Suprapubic skin (tissue), 4 donors: Measurements from ENCODE around the gene EXOC1. TPM values are rescaled to one million over a fixed set of nuclear protein-coding genes. Genes with fewer than 3 reads are reported as not detected.

Experiments used
- DNase-seq, 2 donors: peaks; one replicate each; pipeline ENCODE4 v3.0.0-alpha.2; 2019; ENCODE audit warnings: low spot score in 2 of 2
- H3K27ac ChIP-seq: fragments of 200-600 bp; sonication (generic); one replicate; pipeline ENCODE4 v1.5.1; 2019
- H3K27me3 ChIP-seq: fragments of 200-600 bp; sonication (generic); one replicate; pipeline ENCODE4 v1.5.1; 2019
- H3K36me3 ChIP-seq: fragments of 200-600 bp; sonication (generic); one replicate; pipeline ENCODE4 v1.5.1; 2019
- H3K4me1 ChIP-seq: fragments of 200-600 bp; sonication (generic); one replicate; pipeline ENCODE4 v1.5.1; 2019
- H3K4me3 ChIP-seq: fragments of 200-600 bp; sonication (generic); one replicate; pipeline ENCODE4 v1.5.1; 2019; ENCODE audit warnings: mild to moderate bottlenecking
- H3K9me3 ChIP-seq: fragments of 200-600 bp; sonication (generic); one replicate; pipeline ENCODE4 v1.5.1; 2019
- CTCF ChIP-seq, 2 donors: fragments of 200-600 bp in 1 of 2; fragments of 450-650 bp in 1 of 2; sonication (generic) in 1 of 2; IDR thresholded peaks; one replicate each; pipeline ENCODE4 v1.5.1; 2016 to 2019; ENCODE audit warnings: antibody characterized with exemption in 2 of 2, mild to moderate bottlenecking in 1 of 2, moderate library complexity in 1 of 2
- EP300 ChIP-seq: sonication (generic); formaldehyde crosslinking; IDR thresholded peaks from one replicate; pipeline ENCODE4 v1.6.1; 2017; ENCODE audit warnings: antibody characterized with exemption
- POLR2A ChIP-seq, 2 donors: fragments of 450-650 bp; IDR thresholded peaks; one replicate each; pipeline ENCODE4 v1.6.1; 2017; ENCODE audit warnings: antibody characterized with exemption in 2 of 2, mild to moderate bottlenecking in 2 of 2, moderate library complexity in 2 of 2
- POLR2AphosphoS5 ChIP-seq, 3 donors: sonication (generic); formaldehyde crosslinking; IDR thresholded peaks; one replicate each; pipeline ENCODE4 v1.6.1; 2017; ENCODE audit warnings: antibody characterized with exemption in 3 of 3
- WGBS: methylation state at CpG from one replicate; pipeline ENCODE4 v1.1.5; 2018; 5-methylcytosine and 5-hydroxymethylcytosine counted together
- total RNA-seq, 4 donors: library from RNA; depleted of rRNA; stranded (reverse); fragments of >200 nt; gene quantifications; one replicate each; pipeline ENCODE4 v1.1.0, GENCODE V29; 2016

EXOC1 gene
- total RNA-seq, 4 donors from 2014 or later = 27.1 to 60.1 (median 32.9) TPM

GRCh38 chr4:55912249-55912648 lies 58.8 kb downstream of the EXOC1 start:
- 63% methylated on average over 6 of the region's 6 CpGs for WGBS
- H3K9me3 ChIP-seq = no peaks in the 10 kb centered on the region
- peaks cover 2% of the 10 kb centered on the region for H3K4me1 ChIP-seq
- H3K4me3 ChIP-seq = no peak overlapping the region
- H3K27ac ChIP-seq = no peak overlapping the region
- H3K36me3 ChIP-seq = no peaks in the 10 kb centered on the region
- DNase-seq = no peak
- H3K27me3 ChIP-seq = no peaks in the 10 kb centered on the region
- TF ChIP-seq CTCF (IDR thresholded peaks at IDR 0.05) = no peak

GRCh38 chr4:55920571-55920970 lies 67.1 kb downstream of the EXOC1 start:
- Histone ChIP-seq H3K27ac (no peak overlapping the region), H3K4me1 (no peaks in the 10 kb centered on the region), H3K27me3 (no peaks in the 10 kb centered on the region), H3K36me3 (no peaks in the 10 kb centered on the region), H3K9me3 (no peaks in the 10 kb centered on the region), H3K4me3 (no peak overlapping the region)
- 65% methylated on average over 5 of the region's 5 CpGs for WGBS
- DNase-seq = no peak
- TF ChIP-seq CTCF (IDR thresholded peaks at IDR 0.05) (no peak), POLR2A (IDR thresholded peaks at IDR 0.05) (no peak), POLR2AphosphoS5 (IDR thresholded peaks at IDR 0.05) (no peak), EP300 (no peak)

GRCh38 chr4:55921093-55921492 lies 67.6 kb downstream of the EXOC1 start:
- Histone ChIP-seq H3K4me3 (no peak overlapping the region), H3K4me1 (no peaks in the 10 kb centered on the region), H3K27ac (no peak overlapping the region), H3K36me3 (no peaks in the 10 kb centered on the region), H3K9me3 (no peaks in the 10 kb centered on the region), H3K27me3 (no peaks in the 10 kb centered on the region)
- TF ChIP-seq CTCF (IDR thresholded peaks at IDR 0.05) (no peak), EP300 (no peak), POLR2AphosphoS5 (IDR thresholded peaks at IDR 0.05) (no peak), POLR2A (IDR thresholded peaks at IDR 0.05) (no peak)
- DNase-seq = no peak
- WGBS = 84% methylated on average over 3 of the region's 3 CpGs

- no peak for DNase-seq
- TF ChIP-seq CTCF (IDR thresholded peaks at IDR 0.05) (no peak), POLR2A (IDR thresholded peaks at IDR 0.05) (no peak), EP300 (no peak)
- Histone ChIP-seq H3K4me1 (no peaks in the 10 kb centered on the region), H3K9me3 (no peaks in the 10 kb centered on the region), H3K36me3 (no peaks in the 10 kb centered on the region), H3K27me3 (no peaks in the 10 kb centered on the region), H3K27ac (no peak overlapping the region), H3K4me3 (no peak overlapping the region)
- 85% methylated on average over 4 of the region's 4 CpGs for WGBS
Observed at GRCh38 chr4:55925241-55925640, 71.8 kb downstream of the EXOC1 start.

GRCh38 chr4:55926610-55927009 lies 73.2 kb downstream of the EXOC1 start:
- Histone ChIP-seq H3K27ac (no peak overlapping the region), H3K4me1 (no peaks in the 10 kb centered on the region), H3K4me3 (no peak overlapping the region), H3K9me3 (no peaks in the 10 kb centered on the region), H3K36me3 (no peaks in the 10 kb centered on the region), H3K27me3 (no peaks in the 10 kb centered on the region)
- TF ChIP-seq POLR2A (IDR thresholded peaks at IDR 0.05) (no peak), EP300 (no peak), CTCF (IDR thresholded peaks at IDR 0.05) (no peak), POLR2AphosphoS5 (IDR thresholded peaks at IDR 0.05) (no peak)
- DNase-seq = no peak
